GM10847 (cell line): ENCODE results near the gene MINPP1.

Source experiments
- POLR2A ChIP-seq: IDR thresholded peaks from 2 replicates; pipeline ENCODE4 v1.6.1; 2011; ENCODE audit not compliant: insufficient read length; ENCODE audit errors: extremely low read depth

The MINPP1 gene

GRCh38 chr10:87504640-87505365, at the start of gene MINPP1:
Gene MINPP1, plus strand, starts transcription at chr10:87504893. Its CDS starts 23 bp downstream, at chr10:87504916.
- TF ChIP-seq POLR2A, result peak; percentile 70

- TF ChIP-seq POLR2A, result no peak
These were observed 4.0 kb upstream of the MINPP1 start for GRCh38 chr10:87500646-87501048.

GRCh38 chr10:87503401-87503800, 1.3 kb upstream of the MINPP1 start:
- no peak for TF ChIP-seq POLR2A

GRCh38 chr10:87503886-87504285, 807 bp upstream of the MINPP1 start:
- TF ChIP-seq POLR2A, result no peak

GRCh38 chr10:87504307-87504639, 420 bp upstream of the MINPP1 start:
- no peak for TF ChIP-seq POLR2A

- no peak for TF ChIP-seq POLR2A
These were observed 846 bp downstream of the MINPP1 start for GRCh38 chr10:87505366-87506111.

- no peak for TF ChIP-seq POLR2A
These were observed 2.3 kb downstream of the MINPP1 start for GRCh38 chr10:87506956-87507355.

GRCh38 chr10:87507879-87508483, 3.3 kb downstream of the MINPP1 start:
- no peak for TF ChIP-seq POLR2A

GRCh38 chr10:87508837-87509236, 4.1 kb downstream of the MINPP1 start:
- no peak for TF ChIP-seq POLR2A

- TF ChIP-seq POLR2A, result no peak
These were observed 5.3 kb downstream of the MINPP1 start for GRCh38 chr10:87510025-87510424.

GRCh38 chr10:87511526-87511925, 6.8 kb downstream of the MINPP1 start:
- TF ChIP-seq POLR2A, result no peak

- TF ChIP-seq POLR2A, result no peak
These were observed 14.2 kb downstream of the MINPP1 start for GRCh38 chr10:87518937-87519336.

GRCh38 chr10:87519582-87519981, 14.9 kb downstream of the MINPP1 start:
- no peak for TF ChIP-seq POLR2A

GRCh38 chr10:87523731-87524130, 19.0 kb downstream of the MINPP1 start:
- TF ChIP-seq POLR2A, result no peak

GRCh38 chr10:87524296-87524695, 19.6 kb downstream of the MINPP1 start:
- no peak for TF ChIP-seq POLR2A

GRCh38 chr10:87531908-87532622, 27.4 kb downstream of the MINPP1 start:
- TF ChIP-seq POLR2A, result no peak

- no peak for TF ChIP-seq POLR2A
These were observed 28.0 kb downstream of the MINPP1 start for GRCh38 chr10:87532696-87533095.
